OCI-LY7 (cell line): Measurements from ENCODE around the gene HRK. TPM values are rescaled to one million over a fixed set of nuclear protein-coding genes. Genes with fewer than 3 reads are reported as not detected.

ENCODE experiments used
- BruUV-seq: library from RNA; stranded (reverse); fragments of 400-500 nt; replicated peaks from 2 replicates; lab custom pipeline; 2021; lab: Mats Ljungman, UMichigan
- CTCF ChIA-PET: fragments of 300-600 bp; sonication (Branson Sonifier 250); formaldehyde crosslinking; loops from one replicate; lab custom pipeline; 2022; ENCODE audit warnings: antibody characterized with exemption; ENCODE audit not compliant: unreplicated experiment; lab: Charles Lee
- POLR2A ChIA-PET: fragments of 300-600 bp; sonication (Branson Sonifier 250); formaldehyde crosslinking; loops from one replicate; lab custom pipeline; 2022; ENCODE audit warnings: antibody characterized with exemption; lab: Charles Lee
- DNase-seq: peaks from one replicate; pipeline ENCODE4 v3.0.0-alpha.2; 2015; ENCODE audit warnings: low spot score
- H2AFZ ChIP-seq: fragments of 200-600 bp; sonication (generic), shearing (Covaris generic); 2 replicates; pipeline ENCODE4 v1.6.1; 2014; ENCODE audit warnings: mild to moderate bottlenecking, antibody characterized with exemption, low read length, moderate library complexity
- H3K27ac ChIP-seq: fragments of 200-600 bp; sonication (generic); 2 replicates; pipeline ENCODE4 v1.5.1; 2014; ENCODE audit warnings: mixed run types, low read depth, mild to moderate bottlenecking, moderate library complexity, low read length, inconsistent platforms; ENCODE audit not compliant: poor library complexity, severe bottlenecking
- H3K36me3 ChIP-seq: fragments of 200-600 bp; sonication (generic); 2 replicates; pipeline ENCODE4 v1.6.1; 2014; ENCODE audit warnings: mild to moderate bottlenecking, antibody characterized with exemption, low read length, moderate library complexity, mixed read lengths; ENCODE audit not compliant: insufficient read depth
- H3K4me1 ChIP-seq: fragments of 200-600 bp; sonication (generic); 2 replicates; pipeline ENCODE4 v1.5.1; 2014; ENCODE audit warnings: mild to moderate bottlenecking, low read length; ENCODE audit not compliant: insufficient read depth, poor library complexity, severe bottlenecking
- H3K4me2 ChIP-seq: fragments of 200-600 bp; sonication (generic); 2 replicates; pipeline ENCODE4 v1.6.1; 2014; ENCODE audit warnings: mild to moderate bottlenecking, low read length
- H3K4me3 ChIP-seq: fragments of 200-600 bp; sonication (generic); 2 replicates; pipeline ENCODE4 v1.5.1; 2014; ENCODE audit warnings: mild to moderate bottlenecking, low read depth, low read length; ENCODE audit not compliant: poor library complexity, severe bottlenecking
- H3K79me2 ChIP-seq: fragments of 200-600 bp; sonication (generic); 2 replicates; pipeline ENCODE4 v1.6.1; 2016; ENCODE audit warnings: low read depth, mild to moderate bottlenecking, low read length, moderate library complexity, mixed read lengths; ENCODE audit not compliant: insufficient read depth
- H3K9me2 ChIP-seq: fragments of 200-600 bp; sonication (generic); 2 replicates; pipeline ENCODE4 v1.6.1; 2016; ENCODE audit warnings: mild to moderate bottlenecking, low read length, mixed read lengths; ENCODE audit not compliant: insufficient read depth
- H3K9me3 ChIP-seq: fragments of 200-600 bp; sonication (generic); 2 replicates; pipeline ENCODE4 v1.6.1; 2014; ENCODE audit warnings: mild to moderate bottlenecking, mixed run types, low read length, mixed read lengths
- H4K20me1 ChIP-seq: fragments of 200-600 bp; sonication (generic); 2 replicates; pipeline ENCODE4 v1.6.1; 2014; ENCODE audit warnings: mild to moderate bottlenecking, antibody characterized with exemption, low read length, moderate library complexity, mixed read lengths; ENCODE audit not compliant: insufficient read depth
- EZH2phosphoT487 ChIP-seq: fragments of 200-600 bp; sonication (generic); IDR thresholded peaks from 2 replicates; pipeline ENCODE4 v1.6.1; 2018; ENCODE audit warnings: low read depth, borderline replicate concordance, mild to moderate bottlenecking, mixed run types, antibody characterized with exemption, low read length, moderate library complexity, mixed read lengths
- intact Hi-C: fragments of 100-400 bp; cut with micrococcal nuclease; formaldehyde crosslinking; loops from one replicate; pipeline ENCODE4 v1.10.0; 2022; ENCODE audit not compliant: unreplicated experiment
- total RNA-seq, 2 experiments: library from RNA; depleted of rRNA in 1 of 2; stranded (reverse); fragments of >200 nt in 1 of 2; shearing (Covaris generic) in 1 of 2; gene quantifications; 2 replicates each; pipeline ENCODE4 v1.2.3, GENCODE V29; 2014 to 2022
- TF ChIP-seq, protein P1 (sequence below): fragments of 200-600 bp; sonication (generic); conservative IDR thresholded peaks from 2 replicates; pipeline ENCODE4 v1.5.1; 2014; ENCODE audit warnings: mild to moderate bottlenecking, antibody characterized with exemption, low read length, moderate library complexity, mixed read lengths

Gene HRK
- total RNA-seq, 2 experiments from 2014 or later = 16.5 to 17.8 TPM

DNA sequence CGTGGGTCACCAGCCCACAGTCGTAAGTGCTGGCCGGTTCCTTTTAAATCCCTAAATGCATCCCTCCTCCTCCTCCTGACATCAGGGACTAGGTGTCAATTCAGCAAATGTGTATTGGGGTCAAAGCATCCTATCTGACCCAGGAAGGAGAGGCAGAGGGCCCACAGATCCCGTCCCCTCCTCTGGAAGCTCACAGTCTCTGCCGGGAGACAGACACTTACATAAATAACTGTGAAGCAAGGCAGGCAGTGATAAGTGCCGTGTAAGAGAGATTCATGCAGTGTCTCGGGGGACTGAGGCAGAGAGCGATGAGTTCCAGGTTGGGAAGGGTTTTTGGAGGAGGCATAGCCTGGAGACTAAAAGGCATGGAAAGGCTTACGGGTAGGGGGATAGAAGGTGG is 44.1 kb downstream of the HRK start:
- peaks cover 20% of the 10 kb centered on the region for H3K4me1 ChIP-seq
- no peaks in the 10 kb centered on the region for H3K9me3 ChIP-seq
- H3K4me2 ChIP-seq = no peak overlapping the region
- H3K4me3 ChIP-seq = no peak overlapping the region
- CTCF ChIA-PET = no interaction called here
- intact Hi-C loops = no loop called here
- H4K20me1 ChIP-seq = no peaks in the 10 kb centered on the region
- no peaks in the 10 kb centered on the region for H3K9me2 ChIP-seq
- no peak overlapping the region for H2AFZ ChIP-seq
- H3K36me3 ChIP-seq = peaks cover 64% of the 10 kb centered on the region
- no peaks in the 10 kb centered on the region for H3K79me2 ChIP-seq
- POLR2A ChIA-PET = interaction anchor here (1.2 kb wide), 1 partner anchor 9 kb away, joined by 3 read pairs; no protein-coding TSS in a partner anchor
- TF ChIP-seq, protein P1, sequence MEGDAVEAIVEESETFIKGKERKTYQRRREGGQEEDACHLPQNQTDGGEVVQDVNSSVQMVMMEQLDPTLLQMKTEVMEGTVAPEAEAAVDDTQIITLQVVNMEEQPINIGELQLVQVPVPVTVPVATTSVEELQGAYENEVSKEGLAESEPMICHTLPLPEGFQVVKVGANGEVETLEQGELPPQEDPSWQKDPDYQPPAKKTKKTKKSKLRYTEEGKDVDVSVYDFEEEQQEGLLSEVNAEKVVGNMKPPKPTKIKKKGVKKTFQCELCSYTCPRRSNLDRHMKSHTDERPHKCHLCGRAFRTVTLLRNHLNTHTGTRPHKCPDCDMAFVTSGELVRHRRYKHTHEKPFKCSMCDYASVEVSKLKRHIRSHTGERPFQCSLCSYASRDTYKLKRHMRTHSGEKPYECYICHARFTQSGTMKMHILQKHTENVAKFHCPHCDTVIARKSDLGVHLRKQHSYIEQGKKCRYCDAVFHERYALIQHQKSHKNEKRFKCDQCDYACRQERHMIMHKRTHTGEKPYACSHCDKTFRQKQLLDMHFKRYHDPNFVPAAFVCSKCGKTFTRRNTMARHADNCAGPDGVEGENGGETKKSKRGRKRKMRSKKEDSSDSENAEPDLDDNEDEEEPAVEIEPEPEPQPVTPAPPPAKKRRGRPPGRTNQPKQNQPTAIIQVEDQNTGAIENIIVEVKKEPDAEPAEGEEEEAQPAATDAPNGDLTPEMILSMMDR = no peak
- TF ChIP-seq EZH2phosphoT487 = no peak
- no peak for DNase-seq
- TSS peak; percentile 40 for BruUV-seq
- no peak overlapping the region for H3K27ac ChIP-seq

DNA sequence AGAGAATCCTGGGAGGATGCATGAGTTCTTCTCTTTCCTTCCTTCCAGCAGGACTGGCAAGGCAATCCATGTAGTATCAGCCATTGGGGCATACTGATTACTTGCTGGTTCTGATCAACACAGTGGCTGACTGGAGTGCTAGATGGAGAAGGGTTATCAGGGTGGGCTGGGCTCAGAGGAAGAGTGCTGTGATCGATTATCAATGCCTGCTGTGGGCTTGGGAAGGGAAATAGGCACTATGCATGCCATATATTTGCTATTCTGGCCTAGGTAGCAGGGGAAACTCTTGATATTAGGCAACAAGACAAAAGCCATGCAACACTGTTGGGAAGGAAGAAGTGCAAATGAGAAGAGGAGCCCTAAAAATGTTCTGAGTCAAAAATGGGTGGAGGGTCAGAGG is 45.8 kb downstream of the HRK start:
- no peak for DNase-seq
- Histone ChIP-seq H3K4me2 (no peak overlapping the region), H3K27ac (no peak overlapping the region), H4K20me1 (no peaks in the 10 kb centered on the region), H2AFZ (no peak overlapping the region), H3K9me2 (no peaks in the 10 kb centered on the region), H3K36me3 (peaks cover 58% of the 10 kb centered on the region), H3K4me3 (no peak overlapping the region), H3K9me3 (no peaks in the 10 kb centered on the region), H3K79me2 (no peaks in the 10 kb centered on the region), H3K4me1 (peaks cover 20% of the 10 kb centered on the region)
- intact Hi-C loops = no loop called here
- ChIA-PET CTCF (no interaction called here), POLR2A (no interaction called here)
- BruUV-seq = no TSS peak
- TF ChIP-seq, protein P1 = no peak
- TF ChIP-seq EZH2phosphoT487 = no peak

GRCh38 chr12:116833474-116833873 is 47.8 kb downstream of the HRK start:
- H2AFZ ChIP-seq = no peak overlapping the region
- H3K4me1 ChIP-seq = peaks cover 12% of the 10 kb centered on the region
- intact Hi-C loops = no loop called here
- H4K20me1 ChIP-seq = no peaks in the 10 kb centered on the region
- no peaks in the 10 kb centered on the region for H3K9me3 ChIP-seq
- peaks cover 49% of the 10 kb centered on the region for H3K36me3 ChIP-seq
- no peak overlapping the region for H3K27ac ChIP-seq
- ChIA-PET POLR2A (interaction anchor here (0.7 to 1.4 kb wide), 2 partner anchors 13 to 126 kb away, joined by 3 to 4 read pairs; no protein-coding TSS in a partner anchor), CTCF (no interaction called here)
- no TSS peak for BruUV-seq
- H3K79me2 ChIP-seq = no peaks in the 10 kb centered on the region
- no peak overlapping the region for H3K4me3 ChIP-seq
- no peak for DNase-seq
- H3K4me2 ChIP-seq = no peak overlapping the region
- TF ChIP-seq, protein P1 = no peak
- TF ChIP-seq EZH2phosphoT487 = no peak
- no peaks in the 10 kb centered on the region for H3K9me2 ChIP-seq
